Neural cell (in vitro differentiated cells): Measurements from ENCODE around the gene RASEF. TPM values are rescaled to one million over a fixed set of nuclear protein-coding genes. Genes with fewer than 3 reads are reported as not detected.

Experiments used
- H2AFZ ChIP-seq: fragments of 200-600, 300-800 bp; sonication (generic), shearing (Covaris generic); 2 replicates; pipeline ENCODE4 v1.6.0; 2014; ENCODE audit warnings: low read depth, mild to moderate bottlenecking, antibody characterized with exemption, low read length, moderate library complexity
- H3F3A ChIP-seq: fragments of 200-600 bp; shearing (Covaris generic); 2 replicates; pipeline ENCODE4 v1.6.1; 2016; ENCODE audit warnings: mild to moderate bottlenecking, moderate library complexity, mixed read lengths, antibody characterized with exemption, low read length; ENCODE audit not compliant: insufficient read depth, poor library complexity, severe bottlenecking
- H3K27ac ChIP-seq: fragments of 200-600, 300-800 bp; sonication (generic), shearing (Covaris generic); 2 replicates; pipeline ENCODE4 v1.5.1; 2014; ENCODE audit warnings: mild to moderate bottlenecking, low read length, moderate library complexity
- H3K27me3 ChIP-seq: fragments of 300-800, 200-600 bp; sonication (generic), shearing (Covaris generic); 2 replicates; pipeline ENCODE4 v1.6.0; 2014; ENCODE audit warnings: mild to moderate bottlenecking, low read depth, low read length, moderate library complexity; ENCODE audit not compliant: insufficient read depth
- H3K36me3 ChIP-seq: fragments of 300-800, 200-600 bp; sonication (generic), shearing (Covaris generic); 2 replicates; pipeline ENCODE4 v1.5.1; 2014; ENCODE audit warnings: mild to moderate bottlenecking, antibody characterized with exemption, low read length, moderate library complexity; ENCODE audit not compliant: insufficient read depth
- H3K4me2 ChIP-seq: fragments of 300-800, 200-600 bp; sonication (generic), shearing (Covaris generic); 2 replicates; pipeline ENCODE4 v1.6.0; 2014; ENCODE audit warnings: mild to moderate bottlenecking, low read length
- H3K4me3 ChIP-seq: fragments of 300-800, 200-600 bp; sonication (generic), shearing (Covaris generic); 2 replicates; pipeline ENCODE4 v1.5.1; 2014; ENCODE audit warnings: mild to moderate bottlenecking, low read length, moderate library complexity
- H3K79me2 ChIP-seq: fragments of 200-600 bp; shearing (Covaris generic); replicated peaks from 2 replicates; pipeline ENCODE4 v1.6.0; 2014; ENCODE audit warnings: mild to moderate bottlenecking, low read length, moderate library complexity; ENCODE audit not compliant: insufficient read depth
- H3K9ac ChIP-seq: fragments of 300-800, 200-600 bp; sonication (generic), shearing (Covaris generic); 2 replicates; pipeline ENCODE4 v1.6.1; 2016; ENCODE audit warnings: mild to moderate bottlenecking, low read length, mixed read lengths
- H3K9me2 ChIP-seq: fragments of 200-600 bp; shearing (Covaris generic); 2 replicates; pipeline ENCODE4 v1.6.1; 2016; ENCODE audit warnings: mild to moderate bottlenecking, low read length, mixed read lengths; ENCODE audit not compliant: insufficient read depth
- H3K9me3 ChIP-seq: fragments of 200-600, 300-800 bp; sonication (generic), shearing (Covaris generic); 2 replicates; pipeline ENCODE4 v1.6.1; 2016; ENCODE audit warnings: mild to moderate bottlenecking, mixed run types, low read length, moderate library complexity, mixed read lengths
- H4K20me1 ChIP-seq: fragments of 200-600 bp; shearing (Covaris generic); 2 replicates; pipeline ENCODE4 v1.6.1; 2016; ENCODE audit warnings: mild to moderate bottlenecking, mixed run types; ENCODE audit not compliant: insufficient read depth
- EP300 ChIP-seq: fragments of 450-650 bp; conservative IDR thresholded peaks from 2 replicates; pipeline ENCODE4 v1.6.1; 2014; ENCODE audit warnings: antibody characterized with exemption, mild to moderate bottlenecking, moderate library complexity; ENCODE audit not compliant: poor library complexity, severe bottlenecking
- EZH2 ChIP-seq: fragments of 200-600, 300-800 bp; shearing (Covaris generic), sonication (generic); IDR thresholded peaks from 2 replicates; pipeline ENCODE4 v1.6.1; 2014; ENCODE audit warnings: antibody characterized with exemption, low read length, borderline replicate concordance, mild to moderate bottlenecking; ENCODE audit not compliant: insufficient read depth, poor library complexity, severe bottlenecking
- MXI1 ChIP-seq: fragments of 450-650 bp; conservative IDR thresholded peaks from 2 replicates; pipeline ENCODE4 v1.6.1; 2014; ENCODE audit warnings: antibody characterized with exemption, mild to moderate bottlenecking; ENCODE audit not compliant: poor library complexity, severe bottlenecking
- POLR2AphosphoS5 ChIP-seq: IDR thresholded peaks from 2 replicates; pipeline ENCODE4 v1.6.1; 2012
- RAD21 ChIP-seq: fragments of 450-650 bp; conservative IDR thresholded peaks from 2 replicates; pipeline ENCODE4 v1.6.1; 2014; ENCODE audit warnings: antibody characterized with exemption, mild to moderate bottlenecking, moderate library complexity
- SMC3 ChIP-seq: fragments of 450-650 bp; conservative IDR thresholded peaks from 2 replicates; pipeline ENCODE4 v1.6.1; 2014; ENCODE audit warnings: antibody characterized with exemption, mild to moderate bottlenecking, moderate library complexity; ENCODE audit not compliant: poor library complexity
- TAF1 ChIP-seq: IDR thresholded peaks from 2 replicates; pipeline ENCODE4 v1.6.1; 2012; ENCODE audit warnings: low read depth
- polyA plus RNA-seq: library from polyadenylated mRNA; depleted of rRNA; stranded (reverse); fragments of >200 nt; gene quantifications from 2 replicates; pipeline ENCODE4 v1.2.3, GENCODE V29; 2014
- TF ChIP-seq, protein P1 (sequence below): fragments of 450-650 bp; IDR thresholded peaks from 2 replicates; pipeline ENCODE4 v1.5.1; 2014; ENCODE audit warnings: antibody characterized with exemption, mild to moderate bottlenecking, moderate library complexity; ENCODE audit not compliant: poor library complexity, severe bottlenecking
- TF ChIP-seq, protein P2 (sequence below): IDR thresholded peaks from 2 replicates; pipeline ENCODE4 v1.6.1; 2012; ENCODE audit warnings: borderline replicate concordance

The RASEF gene
- polyA plus RNA-seq, 1 donor from 2014 or later, result 0.12 TPM

DNA sequence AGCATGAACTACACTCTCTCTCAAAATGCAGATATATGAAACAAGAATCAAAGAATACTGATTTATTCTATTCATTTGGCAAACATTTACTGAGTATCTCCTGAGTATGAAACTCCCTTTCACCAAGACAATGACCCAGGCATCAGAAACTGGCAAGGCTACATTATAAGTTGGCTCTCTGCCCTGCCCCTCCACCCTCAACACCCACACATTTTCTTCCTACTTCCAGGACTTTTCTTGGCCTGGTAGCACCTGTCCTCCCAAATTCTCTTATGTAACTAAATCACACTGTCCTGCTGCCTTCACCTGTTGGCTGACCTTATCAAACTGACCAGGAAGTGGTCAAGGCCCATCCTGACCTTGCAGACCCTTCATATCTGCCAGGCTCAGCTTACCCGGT lies 3.5 kb downstream of the RASEF start:
- Histone ChIP-seq H3K27me3 (peaks cover 50% of the 10 kb centered on the region), H3K79me2 (no peaks in the 10 kb centered on the region), H3K9me3 (no peaks in the 10 kb centered on the region), H3K36me3 (no peaks in the 10 kb centered on the region), H3K4me2 (no peak overlapping the region), H3K27ac (no peak overlapping the region), H2AFZ (no peak overlapping the region), H3K4me3 (no peak overlapping the region), H3F3A (no peaks in the 10 kb centered on the region), H4K20me1 (no peaks in the 10 kb centered on the region), H3K9ac (no peak overlapping the region), H3K9me2 (no peaks in the 10 kb centered on the region)
- TF ChIP-seq EZH2 (no peak), TAF1 (no peak), EP300 (no peak), MXI1 (no peak), RAD21 (no peak), POLR2AphosphoS5 (no peak), SMC3 (no peak)
- TF ChIP-seq, protein P1, sequence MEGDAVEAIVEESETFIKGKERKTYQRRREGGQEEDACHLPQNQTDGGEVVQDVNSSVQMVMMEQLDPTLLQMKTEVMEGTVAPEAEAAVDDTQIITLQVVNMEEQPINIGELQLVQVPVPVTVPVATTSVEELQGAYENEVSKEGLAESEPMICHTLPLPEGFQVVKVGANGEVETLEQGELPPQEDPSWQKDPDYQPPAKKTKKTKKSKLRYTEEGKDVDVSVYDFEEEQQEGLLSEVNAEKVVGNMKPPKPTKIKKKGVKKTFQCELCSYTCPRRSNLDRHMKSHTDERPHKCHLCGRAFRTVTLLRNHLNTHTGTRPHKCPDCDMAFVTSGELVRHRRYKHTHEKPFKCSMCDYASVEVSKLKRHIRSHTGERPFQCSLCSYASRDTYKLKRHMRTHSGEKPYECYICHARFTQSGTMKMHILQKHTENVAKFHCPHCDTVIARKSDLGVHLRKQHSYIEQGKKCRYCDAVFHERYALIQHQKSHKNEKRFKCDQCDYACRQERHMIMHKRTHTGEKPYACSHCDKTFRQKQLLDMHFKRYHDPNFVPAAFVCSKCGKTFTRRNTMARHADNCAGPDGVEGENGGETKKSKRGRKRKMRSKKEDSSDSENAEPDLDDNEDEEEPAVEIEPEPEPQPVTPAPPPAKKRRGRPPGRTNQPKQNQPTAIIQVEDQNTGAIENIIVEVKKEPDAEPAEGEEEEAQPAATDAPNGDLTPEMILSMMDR, result no peak

DNA sequence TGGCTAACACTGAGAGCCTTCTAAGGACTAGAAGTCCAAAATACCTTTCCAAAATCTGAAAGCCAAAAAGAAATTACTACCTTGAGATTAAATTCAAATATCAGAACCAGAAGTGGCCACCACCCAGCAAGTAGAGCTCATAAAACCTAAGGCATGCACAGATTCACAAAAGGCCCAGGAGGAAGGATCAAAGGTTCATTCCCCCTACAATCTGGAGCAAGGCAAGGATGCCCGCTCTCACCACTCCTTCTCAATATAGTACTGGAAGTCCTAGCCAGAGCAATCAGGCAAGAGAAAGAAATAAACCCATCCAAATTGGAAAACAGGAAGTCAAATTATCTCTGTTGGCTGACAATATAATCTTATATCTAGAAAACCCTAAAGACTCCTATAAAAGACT lies 6.0 kb downstream of the RASEF start:
- H3K36me3 ChIP-seq, result no peaks in the 10 kb centered on the region
- no peak for TF ChIP-seq SMC3
- no peak for TF ChIP-seq EP300
- TF ChIP-seq, protein P2, sequence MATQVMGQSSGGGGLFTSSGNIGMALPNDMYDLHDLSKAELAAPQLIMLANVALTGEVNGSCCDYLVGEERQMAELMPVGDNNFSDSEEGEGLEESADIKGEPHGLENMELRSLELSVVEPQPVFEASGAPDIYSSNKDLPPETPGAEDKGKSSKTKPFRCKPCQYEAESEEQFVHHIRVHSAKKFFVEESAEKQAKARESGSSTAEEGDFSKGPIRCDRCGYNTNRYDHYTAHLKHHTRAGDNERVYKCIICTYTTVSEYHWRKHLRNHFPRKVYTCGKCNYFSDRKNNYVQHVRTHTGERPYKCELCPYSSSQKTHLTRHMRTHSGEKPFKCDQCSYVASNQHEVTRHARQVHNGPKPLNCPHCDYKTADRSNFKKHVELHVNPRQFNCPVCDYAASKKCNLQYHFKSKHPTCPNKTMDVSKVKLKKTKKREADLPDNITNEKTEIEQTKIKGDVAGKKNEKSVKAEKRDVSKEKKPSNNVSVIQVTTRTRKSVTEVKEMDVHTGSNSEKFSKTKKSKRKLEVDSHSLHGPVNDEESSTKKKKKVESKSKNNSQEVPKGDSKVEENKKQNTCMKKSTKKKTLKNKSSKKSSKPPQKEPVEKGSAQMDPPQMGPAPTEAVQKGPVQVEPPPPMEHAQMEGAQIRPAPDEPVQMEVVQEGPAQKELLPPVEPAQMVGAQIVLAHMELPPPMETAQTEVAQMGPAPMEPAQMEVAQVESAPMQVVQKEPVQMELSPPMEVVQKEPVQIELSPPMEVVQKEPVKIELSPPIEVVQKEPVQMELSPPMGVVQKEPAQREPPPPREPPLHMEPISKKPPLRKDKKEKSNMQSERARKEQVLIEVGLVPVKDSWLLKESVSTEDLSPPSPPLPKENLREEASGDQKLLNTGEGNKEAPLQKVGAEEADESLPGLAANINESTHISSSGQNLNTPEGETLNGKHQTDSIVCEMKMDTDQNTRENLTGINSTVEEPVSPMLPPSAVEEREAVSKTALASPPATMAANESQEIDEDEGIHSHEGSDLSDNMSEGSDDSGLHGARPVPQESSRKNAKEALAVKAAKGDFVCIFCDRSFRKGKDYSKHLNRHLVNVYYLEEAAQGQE, result no peak
- no peak for TF ChIP-seq EZH2
- TF ChIP-seq MXI1, result no peak
- no peak for TF ChIP-seq RAD21
- no peak for TF ChIP-seq POLR2AphosphoS5
- TF ChIP-seq TAF1, result no peak
- TF ChIP-seq, protein P1, result no peak

More for the DNA sequence above, 6.0 kb downstream of the RASEF start:
- Histone ChIP-seq H4K20me1 (no peaks in the 10 kb centered on the region), H3K9me2 (no peaks in the 10 kb centered on the region), H3K9me3 (no peaks in the 10 kb centered on the region), H3K4me2 (no peak overlapping the region), H2AFZ (no peak overlapping the region), H3K9ac (no peak overlapping the region), H3K79me2 (no peaks in the 10 kb centered on the region), H3F3A (no peaks in the 10 kb centered on the region), H3K27ac (no peak overlapping the region), H3K4me3 (no peak overlapping the region), H3K27me3 (peaks cover 25% of the 10 kb centered on the region)
